ENCODE measurements around the gene GDPD3. TPM values are rescaled to one million over a fixed set of nuclear protein-coding genes. Genes with fewer than 3 reads are reported as not detected.

The GDPD3 gene
- total RNA-seq, 1 donor from 2014 or later: 2.2 TPM

DNA sequence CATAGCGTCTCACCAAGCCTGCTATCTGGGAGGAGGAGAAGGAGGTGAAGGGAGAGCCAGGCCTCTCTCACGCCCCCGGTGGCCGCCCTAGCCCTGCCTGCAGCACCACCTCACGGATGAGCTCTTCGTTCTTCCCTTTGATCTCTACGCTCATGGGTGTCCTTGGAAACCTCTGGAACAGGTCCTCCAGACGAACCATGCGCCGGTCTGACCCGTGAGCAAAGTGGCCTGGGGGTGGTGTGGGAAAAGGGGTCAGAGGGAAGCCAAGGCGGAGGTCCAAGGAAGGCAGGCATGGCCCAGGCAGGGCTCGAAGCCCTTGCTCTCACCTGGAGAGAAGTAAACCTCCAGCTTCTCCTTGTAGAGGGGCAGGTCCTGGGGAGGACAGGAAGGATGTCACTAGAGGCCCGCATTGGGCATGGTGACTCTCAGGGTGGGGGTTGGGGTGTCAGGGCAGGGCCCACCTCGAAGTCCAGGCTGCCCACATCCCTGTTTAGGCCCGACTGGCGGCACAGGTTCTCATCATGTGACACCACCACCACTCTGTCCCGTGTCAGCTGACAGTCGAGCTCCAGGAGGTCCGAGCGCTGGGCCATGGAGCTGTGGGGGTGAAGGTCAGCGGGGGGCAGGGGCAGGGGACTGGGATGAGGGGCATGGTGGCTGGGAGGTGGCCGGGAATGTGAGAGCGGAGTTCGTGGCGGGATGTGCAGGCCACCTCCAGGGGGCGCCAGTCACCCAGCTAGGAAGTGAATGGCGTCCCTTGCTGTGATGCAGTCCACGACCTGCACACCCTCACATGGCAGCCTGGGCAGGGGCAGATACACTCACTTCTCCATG, 923 bp downstream of the GDPD3 start:
- Mint-ChIP-seq H3K27me3 (ENCODE audit: low read depth) (no peaks in the 10 kb centered on the region), H3K36me3 (ENCODE audit: low read depth) (peaks cover 10% of the 10 kb centered on the region), H3K9me3 (ENCODE audit: low read depth) (no peaks in the 10 kb centered on the region), H3K4me3 (ENCODE audit: unreplicated experiment) (no peak overlapping the region), H3K27ac (ENCODE audit: unreplicated experiment) (no peak overlapping the region), H3K4me1 (ENCODE audit: low read depth) (peaks cover 9% of the 10 kb centered on the region)
- DNase-seq (ENCODE audit: low spot score): no peak
- TF ChIP-seq CTCF (IDR thresholded peaks at IDR 0.05): peak; percentile 78

- Mint-ChIP-seq H3K4me1 (ENCODE audit: low read depth) (peaks cover 9% of the 10 kb centered on the region), H3K9me3 (ENCODE audit: low read depth) (no peaks in the 10 kb centered on the region), H3K27me3 (ENCODE audit: low read depth) (no peaks in the 10 kb centered on the region), H3K4me3 (ENCODE audit: unreplicated experiment) (no peak overlapping the region), H3K27ac (ENCODE audit: unreplicated experiment) (peak overlapping the region; percentile 62), H3K36me3 (ENCODE audit: low read depth) (peaks cover 14% of the 10 kb centered on the region)
- TF ChIP-seq CTCF (IDR thresholded peaks at IDR 0.05): no peak
- no peak for DNase-seq (ENCODE audit: low spot score)
These were observed 2.7 kb downstream of the GDPD3 start for GRCh38 chr16:30110661-30111060.

DNA sequence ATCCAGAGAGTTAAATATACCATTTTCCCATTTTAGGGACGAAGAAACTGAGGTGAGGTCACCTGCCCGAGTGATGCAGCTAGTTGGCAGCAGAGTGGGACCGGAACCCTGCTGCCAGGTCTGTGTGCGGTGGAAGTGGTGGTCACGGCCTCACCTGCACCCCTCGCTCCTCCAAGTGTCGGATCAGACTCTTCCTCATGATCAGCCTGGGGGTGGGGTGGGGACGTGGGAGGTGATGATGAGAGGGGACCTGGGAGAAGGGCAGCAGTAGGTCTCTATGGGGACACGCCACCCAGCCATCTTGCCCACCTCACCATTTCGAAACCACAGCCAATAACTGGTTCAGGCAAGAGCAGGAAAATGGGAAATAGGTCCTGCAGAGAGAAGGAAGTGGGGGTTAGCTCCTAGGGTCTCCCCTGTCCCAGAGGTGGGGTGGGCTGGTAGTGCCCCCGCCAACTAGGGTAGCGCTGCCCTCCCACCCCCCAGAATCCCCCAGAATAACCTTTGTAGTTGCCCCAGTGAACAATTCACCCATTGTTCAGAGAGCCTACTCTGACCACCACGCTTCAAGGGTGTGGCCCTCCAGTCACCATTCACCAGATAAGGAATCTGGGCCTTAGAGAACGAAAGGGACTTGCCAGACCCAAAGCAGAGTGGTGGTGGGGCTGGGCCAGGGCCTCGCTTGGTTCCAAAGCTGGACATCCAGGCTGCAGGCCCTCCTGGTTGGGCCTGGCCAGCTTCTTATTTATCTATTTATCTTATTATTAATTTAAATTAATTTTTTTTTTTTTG, 5.1 kb downstream of the GDPD3 start:
- Mint-ChIP-seq H3K4me1 (ENCODE audit: low read depth) (peaks cover 9% of the 10 kb centered on the region), H3K4me3 (ENCODE audit: unreplicated experiment) (no peak overlapping the region), H3K9me3 (ENCODE audit: low read depth) (no peaks in the 10 kb centered on the region), H3K27me3 (ENCODE audit: low read depth) (no peaks in the 10 kb centered on the region), H3K36me3 (ENCODE audit: low read depth) (peaks cover 23% of the 10 kb centered on the region), H3K27ac (ENCODE audit: unreplicated experiment) (no peak overlapping the region)
- DNase-seq (ENCODE audit: low spot score): no peak
- no peak for TF ChIP-seq CTCF (IDR thresholded peaks at IDR 0.05)

GRCh38 chr16:30104492-30104891, 8.8 kb downstream of the GDPD3 start:
- Mint-ChIP-seq H3K4me3 (ENCODE audit: unreplicated experiment) (no peak overlapping the region), H3K4me1 (ENCODE audit: low read depth) (no peaks in the 10 kb centered on the region), H3K27me3 (ENCODE audit: low read depth) (no peaks in the 10 kb centered on the region), H3K27ac (ENCODE audit: unreplicated experiment) (no peak overlapping the region), H3K36me3 (ENCODE audit: low read depth) (peaks cover 16% of the 10 kb centered on the region), H3K9me3 (ENCODE audit: low read depth) (no peaks in the 10 kb centered on the region)
- TF ChIP-seq CTCF (IDR thresholded peaks at IDR 0.05): no peak
- DNase-seq (ENCODE audit: low spot score): no peak

DNA sequence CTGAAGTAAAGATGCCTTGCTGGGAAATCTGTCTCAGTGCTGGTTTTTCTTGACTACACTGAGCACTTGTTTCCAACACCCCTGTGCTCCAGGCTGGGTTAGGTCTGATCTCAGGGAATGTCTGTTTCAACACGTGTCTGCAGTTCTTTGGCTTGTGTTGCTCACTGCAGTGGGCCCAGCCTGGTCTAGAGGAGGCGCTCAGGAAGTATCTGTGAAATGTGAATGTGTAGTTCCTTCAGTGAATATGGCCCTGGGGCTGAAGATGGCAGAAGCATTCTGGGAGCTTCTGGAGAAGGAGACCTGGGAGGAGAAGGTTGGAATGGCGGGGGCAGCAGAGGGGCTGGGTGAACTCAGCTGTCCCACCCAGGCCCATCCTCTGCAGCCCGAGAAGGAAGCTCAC, 9.2 kb downstream of the GDPD3 start:
- Mint-ChIP-seq H3K4me1 (ENCODE audit: low read depth) (no peaks in the 10 kb centered on the region), H3K27ac (ENCODE audit: unreplicated experiment) (no peak overlapping the region), H3K4me3 (ENCODE audit: unreplicated experiment) (no peak overlapping the region), H3K36me3 (ENCODE audit: low read depth) (peaks cover 16% of the 10 kb centered on the region), H3K27me3 (ENCODE audit: low read depth) (no peaks in the 10 kb centered on the region), H3K9me3 (ENCODE audit: low read depth) (no peaks in the 10 kb centered on the region)
- no peak for DNase-seq (ENCODE audit: low spot score)
- TF ChIP-seq CTCF (IDR thresholded peaks at IDR 0.05): no peak
